ENCODE data around the gene HRK.

DNA sequence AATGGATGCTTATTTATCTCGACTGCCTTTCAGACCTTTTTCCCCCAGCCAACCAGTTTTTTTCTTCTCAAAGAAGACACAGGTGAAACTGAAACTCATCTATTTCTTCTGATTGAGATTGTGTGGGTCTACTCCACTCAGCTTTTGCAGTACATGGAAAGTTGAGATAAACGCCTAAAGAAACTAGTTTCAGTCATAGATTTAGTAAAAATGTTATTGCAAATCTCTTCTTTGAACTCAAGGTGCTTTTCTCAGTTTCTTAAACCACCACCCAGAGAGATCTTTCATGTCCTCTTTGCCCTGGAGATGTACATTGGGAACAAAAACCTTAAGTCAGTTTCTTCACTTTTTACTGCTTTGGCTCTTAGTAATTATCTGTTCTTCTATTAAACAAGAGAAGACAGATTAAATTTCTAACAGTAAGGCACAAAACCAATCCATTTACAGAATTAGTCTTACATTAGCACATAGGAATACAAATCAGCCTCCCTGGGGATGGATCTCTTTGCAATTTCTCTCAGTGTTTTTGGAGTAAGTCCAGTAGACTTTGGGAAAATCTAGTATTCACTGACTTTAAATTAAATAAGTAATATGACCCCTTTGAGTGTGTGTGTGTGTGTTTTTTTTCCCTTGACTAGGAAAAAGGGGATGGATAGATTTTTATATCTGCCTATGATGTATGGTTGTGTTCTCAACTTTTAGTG lies 41.1 kb upstream of the HRK start:
- TF ChIP-seq GRHL2 (CRISPR knock-in tag; IDR thresholded peaks at IDR 0.05; ENCODE audit: insufficient replicate concordance, severe bottlenecking): no peak
- TF ChIP-seq, protein P1, sequence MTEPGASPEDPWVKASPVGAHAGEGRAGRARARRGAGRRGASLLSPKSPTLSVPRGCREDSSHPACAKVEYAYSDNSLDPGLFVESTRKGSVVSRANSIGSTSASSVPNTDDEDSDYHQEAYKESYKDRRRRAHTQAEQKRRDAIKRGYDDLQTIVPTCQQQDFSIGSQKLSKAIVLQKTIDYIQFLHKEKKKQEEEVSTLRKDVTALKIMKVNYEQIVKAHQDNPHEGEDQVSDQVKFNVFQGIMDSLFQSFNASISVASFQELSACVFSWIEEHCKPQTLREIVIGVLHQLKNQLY (CRISPR knock-in tag; IDR thresholded peaks at IDR 0.05): no peak
